ENCODE results near the gene EPB41L1.

Gene EPB41L1

GRCh38 chr20:36260316-36260715 lies 105.8 kb downstream of the EPB41L1 start:
- DNase-seq (ENCODE audit: low read depth in 2 of 2): no peak

DNA sequence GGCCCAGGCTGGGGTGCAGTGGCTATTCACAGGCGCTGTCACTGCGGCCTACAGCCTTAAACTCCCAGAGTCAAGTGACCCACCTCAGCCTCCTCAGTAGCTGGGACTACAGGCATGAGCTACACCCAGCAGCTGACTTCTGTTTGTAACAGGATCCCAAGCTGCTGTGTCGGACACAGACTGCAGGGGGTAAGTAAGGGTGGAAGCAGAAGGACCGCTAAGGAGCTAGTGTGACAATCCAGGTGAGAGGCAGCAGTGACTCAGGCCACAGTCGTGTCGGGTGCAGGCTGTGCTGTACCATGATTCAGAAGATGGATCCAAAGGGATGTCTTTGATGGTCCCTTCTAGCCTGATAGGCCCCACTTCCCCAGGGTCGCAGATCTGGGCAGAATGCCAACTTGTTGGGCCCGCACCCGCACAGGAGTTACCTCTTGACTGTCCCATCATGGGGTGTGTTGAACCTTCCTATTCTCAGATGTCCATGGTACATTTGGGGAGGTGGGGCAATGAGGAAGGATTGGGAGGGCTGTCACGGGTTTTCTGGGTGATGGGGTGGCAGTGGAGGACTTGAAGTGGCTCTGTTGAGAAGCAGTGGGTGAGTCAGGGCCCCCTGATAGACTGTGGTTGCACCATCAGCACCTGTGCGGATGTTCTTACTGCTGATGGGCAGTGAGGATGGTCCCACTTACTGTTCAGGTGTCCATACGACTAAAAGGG lies 107.0 kb downstream of the EPB41L1 start:
- no peak for DNase-seq (ENCODE audit: low read depth in 2 of 2)

DNA sequence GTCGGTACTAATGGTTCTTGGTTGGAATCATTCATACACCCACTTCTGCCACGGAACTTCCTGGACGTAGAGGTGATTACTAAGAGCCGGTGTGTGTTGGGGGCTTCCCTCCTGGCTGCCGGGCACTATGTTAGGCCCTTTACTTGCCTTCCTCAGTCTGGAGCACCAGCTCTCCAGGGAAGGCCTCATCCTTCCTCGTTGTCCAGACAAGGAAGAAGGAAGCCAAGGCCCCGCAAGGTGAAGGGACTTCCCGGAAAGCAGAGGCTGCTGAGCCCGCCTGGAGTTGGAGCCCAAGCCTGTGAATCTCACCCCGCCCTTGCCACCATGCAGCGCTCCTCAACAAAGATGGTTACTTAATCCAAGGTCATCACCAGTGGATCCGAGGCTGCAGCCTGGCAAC lies 107.9 kb downstream of the EPB41L1 start:
- DNase-seq (ENCODE audit: low read depth in 2 of 2): no peak

GRCh38 chr20:36264426-36265246 lies 110.1 kb downstream of the EPB41L1 start:
- no peak for DNase-seq (ENCODE audit: low read depth in 2 of 2)

GRCh38 chr20:36266189-36266588 lies 111.6 kb downstream of the EPB41L1 start:
- DNase-seq (ENCODE audit: low read depth in 2 of 2): no peak

DNA sequence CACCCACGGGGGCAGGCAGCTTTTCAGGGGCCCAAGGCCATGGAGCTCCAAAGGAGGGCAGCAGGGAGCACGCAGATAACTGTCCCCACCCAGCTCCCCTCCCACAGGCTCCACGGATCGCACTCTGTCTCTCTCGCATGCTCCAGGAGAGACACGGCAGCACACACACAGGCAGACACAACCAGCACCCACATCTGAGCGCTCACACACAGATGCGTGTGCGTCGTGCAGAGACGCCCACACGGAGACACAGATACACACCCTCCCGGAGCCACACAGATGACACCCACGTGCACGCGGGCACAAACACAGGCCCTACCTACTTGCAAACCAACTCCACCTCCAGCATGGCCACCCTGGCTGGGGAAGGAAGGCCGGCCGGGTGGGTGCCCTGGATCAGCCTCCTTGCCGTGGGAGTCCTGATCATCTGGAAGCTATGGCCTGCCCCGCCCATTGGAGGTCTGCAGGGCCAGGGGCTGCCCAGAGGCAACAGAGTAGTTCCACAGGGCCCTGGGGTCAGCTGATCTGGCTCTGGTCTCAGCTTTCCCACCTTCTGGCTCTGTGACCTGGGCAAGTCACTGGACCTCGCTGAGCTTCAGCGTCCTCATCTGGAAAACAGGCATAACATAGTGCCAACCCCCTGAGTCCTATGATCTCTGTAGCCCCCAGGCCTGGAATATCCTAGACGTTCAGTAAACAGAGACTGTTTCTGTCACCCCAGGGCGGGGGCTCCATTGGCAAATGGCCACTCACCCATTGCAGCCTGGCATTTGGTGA lies 113.3 kb downstream of the EPB41L1 start:
- DNase-seq (ENCODE audit: low read depth in 2 of 2): no peak

DNA sequence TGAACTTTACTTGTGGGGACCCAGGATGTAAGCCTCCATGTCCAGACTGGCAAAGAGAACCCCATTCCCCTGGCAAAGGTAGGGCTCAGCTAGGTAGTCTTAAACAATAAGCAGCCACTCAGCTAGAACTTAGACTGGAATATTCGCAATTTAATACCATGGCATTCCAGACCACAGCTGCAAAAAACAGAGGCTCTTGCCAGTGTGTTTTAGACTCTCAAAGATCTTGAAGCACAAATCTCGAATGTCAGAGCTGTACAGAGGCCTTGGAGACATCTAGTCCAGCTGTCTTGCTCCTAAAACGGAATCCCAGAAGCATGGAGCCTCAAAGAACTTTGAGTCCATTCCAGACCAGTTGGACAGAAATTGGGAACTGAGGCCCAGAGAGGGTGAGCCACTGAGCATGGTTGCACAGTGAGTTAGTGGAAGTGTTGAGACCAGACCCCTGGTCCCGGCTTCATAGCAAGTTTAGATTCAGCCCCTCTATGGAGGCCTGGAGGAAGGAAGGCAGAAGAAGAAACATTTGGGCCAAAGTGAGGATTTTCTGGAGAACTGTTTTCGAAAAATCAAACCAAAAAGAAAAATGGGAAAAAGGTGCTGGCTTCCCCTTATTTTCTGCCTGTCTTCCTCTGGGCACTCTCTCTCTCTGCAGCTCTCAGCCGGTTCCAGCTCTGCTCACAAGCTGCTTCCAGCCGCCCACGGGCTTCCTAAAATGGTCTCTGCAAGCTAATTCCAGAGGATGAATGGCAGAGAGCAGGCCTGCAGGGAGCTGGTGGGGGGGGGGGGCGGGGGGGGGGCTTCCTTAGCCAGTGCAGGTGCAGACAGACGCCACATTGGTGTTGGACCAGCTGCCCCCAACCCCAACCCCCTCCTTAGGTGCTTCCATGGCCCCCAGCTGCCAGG lies 114.2 kb downstream of the EPB41L1 start:
- no peak for DNase-seq (ENCODE audit: low read depth in 2 of 2)

GRCh38 chr20:36269507-36269906 lies 115.0 kb downstream of the EPB41L1 start:
- DNase-seq (ENCODE audit: low read depth in 2 of 2): no peak

GRCh38 chr20:36270744-36271638 lies 116.5 kb downstream of the EPB41L1 start:
- no peak for DNase-seq (ENCODE audit: low read depth in 2 of 2)

DNA sequence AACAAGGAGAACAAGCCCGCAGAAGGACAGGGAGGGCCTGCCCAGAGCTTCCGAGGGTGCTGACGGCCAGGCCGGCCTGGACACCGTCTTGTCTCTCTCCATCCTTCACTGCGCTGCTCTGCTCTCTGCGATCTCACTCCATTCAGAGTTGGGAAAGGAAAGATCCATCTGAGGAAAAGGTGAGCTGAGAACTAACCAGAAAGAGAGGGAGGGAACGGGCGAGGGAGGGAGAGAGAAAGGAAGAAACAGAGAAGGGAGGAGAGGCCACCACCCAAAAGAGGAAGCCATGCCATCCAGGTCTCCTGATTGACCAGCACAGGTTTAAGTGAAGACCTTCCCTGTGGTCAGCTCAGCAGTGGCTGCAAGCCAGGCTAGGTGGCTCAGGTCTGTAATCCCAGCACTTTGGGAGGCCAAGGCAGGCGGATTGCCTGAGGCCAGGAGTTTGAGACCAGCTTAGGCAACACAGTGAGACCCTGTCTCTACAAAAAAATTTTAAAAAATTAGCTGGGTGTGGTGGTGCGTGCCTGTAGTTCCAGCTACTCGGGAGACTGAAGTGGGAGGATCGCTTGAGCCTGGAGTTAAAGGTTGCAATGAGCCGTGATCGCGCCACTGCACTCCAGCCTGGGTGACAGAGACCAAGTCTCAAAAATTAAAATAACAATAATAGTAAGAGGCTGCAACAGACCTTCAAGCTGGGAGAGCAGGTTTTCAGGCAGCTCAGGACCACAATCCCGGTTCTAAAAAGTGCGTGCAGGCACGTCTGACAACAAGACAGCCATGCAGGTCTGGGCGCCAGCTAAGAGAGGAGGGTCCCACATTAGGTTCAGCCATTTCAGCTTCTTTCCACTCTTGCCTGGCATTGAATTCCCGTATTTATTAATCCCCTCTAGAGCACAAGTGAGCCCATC lies 117.4 kb downstream of the EPB41L1 start:
- no peak for DNase-seq (ENCODE audit: low read depth in 2 of 2)

GRCh38 chr20:36272547-36273220 lies 118.1 kb downstream of the EPB41L1 start:
- DNase-seq (ENCODE audit: low read depth in 2 of 2): no peak

DNA sequence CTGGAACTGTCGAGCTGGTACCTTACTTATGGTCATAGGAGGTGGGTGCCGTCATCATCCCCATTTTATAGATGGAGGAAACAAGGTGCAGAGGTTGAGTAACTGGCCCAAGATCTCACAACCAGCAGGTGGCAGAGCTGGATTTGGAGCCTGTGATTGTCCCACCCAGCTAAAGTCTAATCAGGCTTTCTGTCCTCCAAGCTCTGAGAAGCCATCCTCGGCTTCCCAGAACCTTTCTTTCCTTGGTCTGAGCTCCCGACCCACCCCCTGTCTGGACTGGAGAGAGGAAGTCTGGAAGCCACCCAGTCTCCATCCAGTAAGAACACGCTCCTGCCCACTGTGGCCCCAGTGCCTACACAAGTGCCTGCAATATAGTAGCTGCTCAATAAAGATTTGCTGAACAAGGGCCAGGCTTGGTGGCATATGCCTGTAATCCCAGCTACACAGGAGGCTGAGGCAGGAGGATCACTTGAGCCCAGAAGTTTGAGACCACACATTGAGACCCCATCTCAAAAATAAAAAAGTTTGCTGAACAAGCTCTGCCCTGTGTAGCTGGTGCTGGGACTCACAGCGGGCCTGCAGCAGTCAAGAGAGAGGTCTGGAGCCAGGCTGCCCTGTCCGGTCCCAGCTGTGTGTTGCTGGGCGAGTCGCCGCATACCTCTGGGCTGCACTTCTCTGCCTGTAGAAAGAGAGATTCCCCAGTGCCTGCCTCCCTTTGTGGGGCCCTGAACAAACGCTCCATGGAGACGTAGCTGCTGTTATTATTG lies 119.1 kb downstream of the EPB41L1 start:
- no peak for DNase-seq (ENCODE audit: low read depth in 2 of 2)

DNA sequence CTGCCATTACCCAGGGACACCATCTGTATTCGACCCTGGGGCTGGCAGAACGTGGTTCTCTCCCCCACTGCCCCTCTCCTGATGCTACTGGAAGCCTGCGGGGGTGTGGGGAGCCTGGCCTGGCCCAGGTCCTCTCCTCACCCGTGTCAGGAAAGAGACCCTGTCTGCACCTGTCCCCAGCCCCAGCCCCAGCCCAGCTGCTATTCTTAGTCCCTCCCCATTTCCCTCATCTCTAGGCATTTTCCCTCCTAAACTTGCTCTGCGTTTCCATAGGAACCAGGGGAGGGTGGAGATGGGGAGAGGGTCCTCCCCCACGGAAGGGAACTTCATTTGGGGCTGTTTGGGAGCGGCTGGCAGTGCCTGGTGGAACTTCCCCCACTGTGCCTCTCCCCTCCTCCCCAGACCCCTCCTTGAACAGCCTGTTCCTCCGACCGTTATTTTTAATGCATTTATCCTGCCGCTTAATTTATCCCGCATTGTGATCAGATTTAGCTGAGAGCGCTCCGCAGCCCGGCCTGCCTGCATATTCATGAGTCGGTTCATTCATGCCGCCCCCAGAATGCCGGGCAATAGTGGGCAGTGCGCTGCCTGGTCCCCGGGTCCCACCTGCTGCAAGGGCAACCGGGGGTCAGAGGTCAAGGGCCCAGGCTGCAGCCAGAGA lies 119.8 kb downstream of the EPB41L1 start:
- no peak for DNase-seq (ENCODE audit: low read depth in 2 of 2)

DNA sequence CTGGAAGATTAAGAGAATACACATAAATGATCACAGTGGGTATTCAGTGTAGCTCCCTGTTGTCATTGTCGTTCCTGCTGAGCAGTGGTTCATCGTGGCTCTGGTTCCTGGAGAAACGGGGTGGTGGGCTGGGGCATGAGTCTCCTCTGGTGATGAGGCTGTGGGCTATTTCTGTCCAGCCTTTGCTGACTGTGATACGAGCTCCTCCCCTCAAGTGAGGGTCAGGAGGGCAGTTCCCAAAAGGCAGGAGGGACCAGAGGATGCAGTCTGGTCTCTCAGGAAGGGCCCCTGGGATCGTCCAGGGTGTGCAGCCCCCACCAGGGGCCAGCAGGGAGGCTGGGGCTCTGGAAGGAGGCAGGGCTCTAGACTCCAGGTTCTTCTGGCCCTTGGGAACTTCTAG lies 120.5 kb downstream of the EPB41L1 start:
- DNase-seq (ENCODE audit: low read depth in 2 of 2): no peak

- DNase-seq (ENCODE audit: low read depth in 2 of 2): no peak
Observed at GRCh38 chr20:36275441-36276189, 121.1 kb downstream of the EPB41L1 start.

DNA sequence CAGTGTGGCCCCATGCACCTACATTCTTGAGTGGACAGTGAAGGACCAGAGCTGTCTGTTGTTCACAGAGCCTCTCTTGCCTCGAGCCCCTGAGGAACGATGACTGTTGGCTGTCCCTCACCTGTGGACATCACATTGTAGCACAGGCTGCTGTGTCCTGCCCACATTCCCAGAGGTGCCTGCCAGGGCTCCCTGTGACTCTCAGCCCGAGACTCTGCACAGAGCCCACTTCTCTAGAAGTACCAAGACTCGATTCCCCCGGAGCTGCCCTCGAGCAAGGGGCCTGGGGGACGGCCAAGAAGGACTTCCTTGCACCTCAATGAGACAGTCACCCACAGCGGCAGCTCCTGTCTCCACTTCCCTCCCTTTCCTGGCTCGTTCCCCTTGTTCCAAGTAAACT lies 123.0 kb downstream of the EPB41L1 start:
- no peak for DNase-seq (ENCODE audit: low read depth in 2 of 2)

DNA sequence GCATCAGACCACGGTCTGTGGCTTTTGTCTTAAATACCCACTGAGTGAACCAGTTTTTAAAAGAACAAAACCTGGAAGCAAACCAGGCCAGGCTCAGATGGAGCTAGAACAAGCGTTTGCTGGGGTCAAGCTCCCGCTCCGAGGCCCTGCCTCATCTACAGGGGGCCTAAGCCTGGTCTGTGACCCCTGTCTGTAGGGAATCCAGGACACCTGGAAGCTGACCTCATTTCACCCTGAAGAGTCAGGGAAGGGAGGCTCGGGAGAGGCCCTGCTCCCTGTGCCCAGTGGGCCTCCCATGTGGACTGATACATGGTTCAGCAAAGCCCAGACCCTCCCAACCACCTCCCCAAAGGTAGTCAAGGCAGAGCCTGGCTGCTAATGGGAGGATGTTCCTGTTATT lies 124.8 kb downstream of the EPB41L1 start:
- no peak for DNase-seq (ENCODE audit: low read depth in 2 of 2)

Data from activated CD4-positive, alpha-beta T cell treated with anti-CD3 and anti-CD28 coated beads for 24 hours (primary cell).